ENCODE data around the gene NAXD. TPM values are rescaled to one million over a fixed set of nuclear protein-coding genes. Genes with fewer than 3 reads are reported as not detected.

The NAXD gene
- total and polyA plus RNA-seq, 10 of the 15 experiments (the other 5 are each of a cell fraction or from before 2014, with no cell fraction given), result 1.5 to 36.2 (median 23.8) TPM

DNA sequence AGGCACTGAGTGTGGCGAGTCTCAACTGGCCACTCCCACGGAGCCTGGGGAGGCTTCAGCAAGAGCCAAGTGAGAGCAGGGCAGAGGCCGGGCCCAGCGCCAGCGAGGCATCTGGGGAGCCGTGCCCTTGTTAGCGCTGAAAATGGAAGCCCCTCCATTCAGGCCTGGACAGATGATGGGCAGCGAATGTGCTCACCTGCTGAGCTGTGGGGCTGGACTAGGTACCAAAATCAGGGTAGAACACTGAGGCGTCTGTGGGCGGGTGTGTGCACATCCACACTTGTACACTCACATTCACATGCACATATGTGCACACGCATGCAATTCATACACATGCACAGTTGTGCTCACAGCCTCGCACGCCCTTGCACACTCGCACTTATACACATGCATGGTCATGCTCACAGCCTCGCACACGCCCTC, 20.7 kb downstream of the NAXD start:
- Histone ChIP-seq H3K27ac (ENCODE audit: control insufficient read depth, insufficient read depth) (no peak overlapping the region), H3K4me3 (no peak overlapping the region), H3K4me1 (ENCODE audit: control insufficient read depth, insufficient read depth, low read length) (no peaks in the 10 kb centered on the region), H2AFZ (ENCODE audit: control insufficient read depth, low read depth, low read length) (no peak overlapping the region), H3K9me3 (replicated peaks; ENCODE audit: control insufficient read depth, insufficient read depth, low read length) (no peaks in the 10 kb centered on the region), H3K9ac (ENCODE audit: control insufficient read depth, insufficient read depth, low read length) (no peak overlapping the region), H4K20me1 (ENCODE audit: control insufficient read depth, insufficient read depth) (no peaks in the 10 kb centered on the region; the same call in 1 of the 2 replicates), H3K36me3 (ENCODE audit: control insufficient read depth in 2 of 2, insufficient read depth in 2 of 2, low read length in 1 of 2) (peaks cover 36 to 45% of the 10 kb centered on the region in 2 experiments), H3K4me2 (ENCODE audit: control insufficient read depth, insufficient read depth) (no peak overlapping the region), H3K79me2 (ENCODE audit: control insufficient read depth, insufficient read depth, low read length) (no peaks in the 10 kb centered on the region; the same call in none of the 2 replicates), H3K27me3 (replicated peaks in 1 of 2; ENCODE audit: control insufficient read depth in 2 of 2, insufficient read depth in 2 of 2, low read length in 1 of 2) (no peaks in the 10 kb centered on the region)
- CTCF ChIA-PET, result no interaction called here
- POLR2A ChIA-PET, result interaction anchor here (1.3 kb wide), 1 partner anchor 16 kb away, joined by 3 read pairs; no protein-coding TSS in a partner anchor
- in situ Hi-C loops (cut with MboI) (no loop called here), intact Hi-C loops (cut with micrococcal nuclease; ENCODE audit: unreplicated experiment) (no loop called here)
- ATAC-seq (no peak), DNase-seq (ENCODE audit: low read depth, low spot score) (no peak), FAIRE-seq (no peak)
- TF ChIP-seq, protein P1, sequence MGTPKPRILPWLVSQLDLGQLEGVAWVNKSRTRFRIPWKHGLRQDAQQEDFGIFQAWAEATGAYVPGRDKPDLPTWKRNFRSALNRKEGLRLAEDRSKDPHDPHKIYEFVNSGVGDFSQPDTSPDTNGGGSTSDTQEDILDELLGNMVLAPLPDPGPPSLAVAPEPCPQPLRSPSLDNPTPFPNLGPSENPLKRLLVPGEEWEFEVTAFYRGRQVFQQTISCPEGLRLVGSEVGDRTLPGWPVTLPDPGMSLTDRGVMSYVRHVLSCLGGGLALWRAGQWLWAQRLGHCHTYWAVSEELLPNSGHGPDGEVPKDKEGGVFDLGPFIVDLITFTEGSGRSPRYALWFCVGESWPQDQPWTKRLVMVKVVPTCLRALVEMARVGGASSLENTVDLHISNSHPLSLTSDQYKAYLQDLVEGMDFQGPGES (IDR thresholded peaks at IDR 0.05), result no peak
- TF ChIP-seq PBX3 (IDR thresholded peaks at IDR 0.05; ENCODE audit: insufficient replicate concordance, low read depth, low read length), result peak; percentile 25
- TF ChIP-seq, protein P2, sequence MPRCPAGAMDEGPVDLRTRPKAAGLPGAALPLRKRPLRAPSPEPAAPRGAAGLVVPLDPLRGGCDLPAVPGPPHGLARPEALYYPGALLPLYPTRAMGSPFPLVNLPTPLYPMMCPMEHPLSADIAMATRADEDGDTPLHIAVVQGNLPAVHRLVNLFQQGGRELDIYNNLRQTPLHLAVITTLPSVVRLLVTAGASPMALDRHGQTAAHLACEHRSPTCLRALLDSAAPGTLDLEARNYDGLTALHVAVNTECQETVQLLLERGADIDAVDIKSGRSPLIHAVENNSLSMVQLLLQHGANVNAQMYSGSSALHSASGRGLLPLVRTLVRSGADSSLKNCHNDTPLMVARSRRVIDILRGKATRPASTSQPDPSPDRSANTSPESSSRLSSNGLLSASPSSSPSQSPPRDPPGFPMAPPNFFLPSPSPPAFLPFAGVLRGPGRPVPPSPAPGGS (IDR thresholded peaks at IDR 0.05; ENCODE audit: borderline replicate concordance, insufficient read depth, low read depth, low read length, poor library complexity, severe bottlenecking), result peak; percentile 99
- RAD21 ChIA-PET (ENCODE audit: unreplicated experiment), result no interaction called here
- SMC1A ChIA-PET (ENCODE audit: uncharacterized antibody, unreplicated experiment), result no interaction called here
- WGBS (ENCODE audit: insufficient coverage, insufficient replicate concordance, low lambda C conversion rate, missing lambda C conversion rate), result 98% methylated on average over 16 of the region's 16 CpGs
- BruUV-seq (replicated peaks), result no TSS peak
